Neural progenitor cell (in vitro differentiated cells): ENCODE data around the gene SPSB2. TPM values are rescaled to one million over a fixed set of nuclear protein-coding genes. Genes with fewer than 3 reads are reported as not detected.
A peak's percentile ranks its signal among the peaks of the same experiment; 100 is the strongest.
"Not testable (repeated sequence)": the region's sequence is repeated elsewhere in the genome, so short reads cannot be mapped to it uniquely, and the experiment has no call there.

Source experiments
- DNase-seq: peaks from one replicate; pipeline ENCODE4 v3.0.0-alpha.2; 2016; ENCODE audit warnings: low spot score
- H2AFZ ChIP-seq: fragments of 200-600 bp; sonication (generic); replicated peaks from 2 replicates; pipeline ENCODE4 v1.6.1; 2016; ENCODE audit warnings: antibody characterized with exemption
- H3F3A ChIP-seq: fragments of 200-600 bp; sonication (generic); 2 replicates; pipeline ENCODE4 v1.6.1; 2016; ENCODE audit warnings: antibody characterized with exemption, low read depth
- H3K27ac ChIP-seq: fragments of 200-600 bp; sonication (generic); 2 replicates; pipeline ENCODE4 v1.5.1; 2016; ENCODE audit warnings: mild to moderate bottlenecking
- H3K27me3 ChIP-seq: fragments of 200-600 bp; sonication (generic); 2 replicates; pipeline ENCODE4 v1.6.1; 2016; ENCODE audit warnings: mild to moderate bottlenecking, moderate library complexity
- H3K36me3 ChIP-seq: fragments of 200-600 bp; sonication (generic); 2 replicates; pipeline ENCODE4 v1.5.1; 2016
- H3K4me1 ChIP-seq: fragments of 200-600 bp; sonication (generic); 2 replicates; pipeline ENCODE4 v1.6.1; 2016; ENCODE audit warnings: mixed run types
- H3K4me2 ChIP-seq: fragments of 200-600 bp; sonication (generic); 2 replicates; pipeline ENCODE4 v1.6.1; 2016
- H3K4me3 ChIP-seq: fragments of 200-600 bp; sonication (generic); 2 replicates; pipeline ENCODE4 v1.5.1; 2016
- H3K79me2 ChIP-seq: fragments of 200-600 bp; sonication (generic); 2 replicates; pipeline ENCODE4 v1.6.1; 2016; ENCODE audit warnings: low read depth
- H3K9ac ChIP-seq: fragments of 200-600 bp; sonication (generic); 2 replicates; pipeline ENCODE4 v1.6.1; 2016
- H3K9me3 ChIP-seq: fragments of 200-600 bp; sonication (generic); 2 replicates; pipeline ENCODE4 v1.5.1; 2016; ENCODE audit warnings: low read depth
- H4K20me1 ChIP-seq: fragments of 200-600 bp; sonication (generic); 2 replicates; pipeline ENCODE4 v1.6.1; 2016; ENCODE audit warnings: low read depth
- H3K27ac Mint-ChIP-seq: 3 replicates; pipeline ENCODE4 v1.8.0; 2021; ENCODE audit warnings: mixed read lengths
- H3K27me3 Mint-ChIP-seq: 2 replicates; pipeline ENCODE4 v1.8.0; 2022; ENCODE audit warnings: low read depth, mild to moderate bottlenecking, inconsistent platforms, moderate library complexity, mixed read lengths; ENCODE audit not compliant: insufficient read depth
- H3K36me3 Mint-ChIP-seq: 3 replicates; pipeline ENCODE4 v1.8.0; 2021; ENCODE audit warnings: mixed read lengths
- H3K4me1 Mint-ChIP-seq: 3 replicates; pipeline ENCODE4 v1.8.0; 2021; ENCODE audit warnings: mixed read lengths
- H3K4me3 Mint-ChIP-seq: 3 replicates; pipeline ENCODE4 v1.8.0; 2021; ENCODE audit warnings: mild to moderate bottlenecking, moderate library complexity, mixed read lengths
- H3K9me3 Mint-ChIP-seq: 3 replicates; pipeline ENCODE4 v1.8.0; 2020; ENCODE audit warnings: mixed read lengths
- EZH2 ChIP-seq: fragments of 200-600 bp; sonication (generic); IDR thresholded peaks from 2 replicates; pipeline ENCODE4 v1.6.1; 2017; ENCODE audit warnings: antibody characterized with exemption, mild to moderate bottlenecking, moderate library complexity
- EZH2phosphoT487 ChIP-seq: fragments of 200-600 bp; sonication (generic); IDR thresholded peaks from 2 replicates; pipeline ENCODE4 v1.6.1; 2017; ENCODE audit warnings: antibody characterized with exemption
- total RNA-seq: library from RNA; depleted of rRNA; stranded (reverse); fragments of >200 nt; gene quantifications from 2 replicates; pipeline ENCODE4 v1.2.3, GENCODE V29; 2015; ENCODE audit warnings: low replicate concordance
- TF ChIP-seq, protein P1 (sequence below): fragments of 200-600 bp; sonication (generic); IDR thresholded peaks from 2 replicates; pipeline ENCODE4 v1.5.1; 2017; ENCODE audit warnings: antibody characterized with exemption, mild to moderate bottlenecking

SPSB2 gene
- total RNA-seq, 1 donor from 2014 or later, result 0.65 TPM

DNA sequence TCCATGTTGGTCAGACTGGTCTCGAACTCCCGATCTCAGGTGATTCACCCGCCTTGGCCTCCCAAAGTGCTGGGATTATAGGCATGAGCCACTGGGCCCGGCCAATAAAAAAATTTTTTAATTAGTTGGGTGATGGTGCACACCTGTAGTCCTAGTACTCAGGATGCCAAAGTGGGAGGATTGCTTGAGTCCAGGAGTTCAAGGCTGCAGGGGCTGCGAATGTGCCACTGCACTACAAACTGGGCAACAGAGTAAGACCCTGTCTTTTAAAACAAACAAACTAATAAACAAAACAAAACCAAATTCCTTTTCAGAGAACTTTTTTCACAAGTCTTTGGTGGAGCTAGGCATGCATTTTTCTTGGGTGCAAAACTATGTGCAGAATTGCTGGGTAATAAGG, 10.1 kb upstream of the SPSB2 start:
- H3F3A ChIP-seq, result peaks cover 28% of the 10 kb centered on the region
- no peak overlapping the region for H3K9ac ChIP-seq
- H3K27me3 Mint-ChIP-seq, result no peaks in the 10 kb centered on the region
- TF ChIP-seq, protein P1, sequence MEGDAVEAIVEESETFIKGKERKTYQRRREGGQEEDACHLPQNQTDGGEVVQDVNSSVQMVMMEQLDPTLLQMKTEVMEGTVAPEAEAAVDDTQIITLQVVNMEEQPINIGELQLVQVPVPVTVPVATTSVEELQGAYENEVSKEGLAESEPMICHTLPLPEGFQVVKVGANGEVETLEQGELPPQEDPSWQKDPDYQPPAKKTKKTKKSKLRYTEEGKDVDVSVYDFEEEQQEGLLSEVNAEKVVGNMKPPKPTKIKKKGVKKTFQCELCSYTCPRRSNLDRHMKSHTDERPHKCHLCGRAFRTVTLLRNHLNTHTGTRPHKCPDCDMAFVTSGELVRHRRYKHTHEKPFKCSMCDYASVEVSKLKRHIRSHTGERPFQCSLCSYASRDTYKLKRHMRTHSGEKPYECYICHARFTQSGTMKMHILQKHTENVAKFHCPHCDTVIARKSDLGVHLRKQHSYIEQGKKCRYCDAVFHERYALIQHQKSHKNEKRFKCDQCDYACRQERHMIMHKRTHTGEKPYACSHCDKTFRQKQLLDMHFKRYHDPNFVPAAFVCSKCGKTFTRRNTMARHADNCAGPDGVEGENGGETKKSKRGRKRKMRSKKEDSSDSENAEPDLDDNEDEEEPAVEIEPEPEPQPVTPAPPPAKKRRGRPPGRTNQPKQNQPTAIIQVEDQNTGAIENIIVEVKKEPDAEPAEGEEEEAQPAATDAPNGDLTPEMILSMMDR, result no peak
- TF ChIP-seq EZH2 (no peak), EZH2phosphoT487 (no peak)
- H3K27me3 ChIP-seq, result no peaks in the 10 kb centered on the region
- no peak for DNase-seq
- no peaks in the 10 kb centered on the region for H4K20me1 ChIP-seq
- H3K4me1 Mint-ChIP-seq, result peaks cover 13% of the 10 kb centered on the region
- no peak overlapping the region for H3K4me3 ChIP-seq
- no peak overlapping the region for H3K4me2 ChIP-seq
- H2AFZ ChIP-seq, result no peak overlapping the region
- H3K4me1 ChIP-seq, result peaks cover 16% of the 10 kb centered on the region
- H3K36me3 ChIP-seq, result no peaks in the 10 kb centered on the region
- no peaks in the 10 kb centered on the region for H3K9me3 Mint-ChIP-seq
- H3K79me2 ChIP-seq, result no peaks in the 10 kb centered on the region
- H3K4me3 Mint-ChIP-seq, result no peak overlapping the region
- H3K9me3 ChIP-seq, result no peaks in the 10 kb centered on the region
- H3K36me3 Mint-ChIP-seq, result peaks cover 8% of the 10 kb centered on the region
- H3K27ac ChIP-seq, result no peak overlapping the region
- H3K27ac Mint-ChIP-seq, result no peak overlapping the region

DNA sequence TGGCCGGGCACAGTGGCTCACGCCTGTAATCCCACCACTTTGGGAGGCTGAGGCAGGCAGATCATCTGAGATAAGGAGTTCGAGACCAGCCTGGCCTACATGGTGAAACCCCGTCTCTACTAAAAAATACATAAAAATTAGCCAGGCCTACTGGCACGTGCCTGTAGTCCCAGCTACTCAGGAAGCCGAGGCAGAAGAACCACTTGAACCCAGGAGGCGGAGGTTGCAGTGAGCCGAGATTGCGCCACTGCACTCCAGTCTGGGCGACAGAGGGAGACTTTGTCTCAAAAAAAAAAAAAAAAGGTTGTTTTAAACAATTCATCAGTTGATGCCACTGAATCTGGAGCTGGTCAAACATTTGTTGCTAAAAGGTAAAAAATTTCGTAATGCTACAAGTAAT, 6.7 kb upstream of the SPSB2 start:
- peaks cover 11% of the 10 kb centered on the region for H3K36me3 Mint-ChIP-seq
- H3K27ac Mint-ChIP-seq, result not testable (repeated sequence)

DNA sequence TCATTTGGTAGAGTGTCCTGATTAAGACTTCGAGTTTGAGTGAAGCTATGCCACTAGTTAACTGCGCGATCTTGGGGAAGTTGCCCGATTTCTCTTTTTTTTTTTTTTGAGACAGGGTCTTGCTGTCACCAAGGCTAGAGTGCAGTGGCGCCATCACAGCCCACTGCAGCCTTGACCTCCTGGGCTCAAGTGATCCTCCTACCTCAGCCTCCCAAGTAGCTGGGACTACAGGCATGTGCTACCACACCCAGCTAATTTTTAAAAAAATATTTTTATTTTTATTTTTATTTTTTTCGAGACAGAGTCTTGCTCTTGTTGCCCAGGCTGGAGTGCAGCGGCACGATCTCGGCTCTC, 889 bp upstream of the SPSB2 start:
- Mint-ChIP-seq H3K27ac (peak overlapping the region; percentile 23), H3K4me1 (peaks cover 32% of the 10 kb centered on the region), H3K36me3 (peaks cover 27% of the 10 kb centered on the region), H3K4me3 (peak overlapping the region; percentile 88), H3K27me3 (peaks cover 11% of the 10 kb centered on the region)
- peaks cover 11% of the 10 kb centered on the region for H3K4me1 ChIP-seq
- H3K27ac ChIP-seq, H3K9me3 ChIP-seq, DNase-seq, H3K9ac ChIP-seq, H3K9me3 Mint-ChIP-seq, H3K36me3 ChIP-seq, H3K27me3 ChIP-seq: not testable (repeated sequence)
- H3K4me3 ChIP-seq, result peak overlapping the region; percentile 81
- H3K79me2 ChIP-seq, result peaks cover 35% of the 10 kb centered on the region
- H2AFZ ChIP-seq, result peak overlapping the region; percentile 38
- H4K20me1 ChIP-seq, result peaks cover 36% of the 10 kb centered on the region
- H3F3A ChIP-seq, result peaks cover 49% of the 10 kb centered on the region
- H3K4me2 ChIP-seq, result peak overlapping the region; percentile 75

More for the DNA sequence above, 6.7 kb upstream of the SPSB2 start:
- not testable (repeated sequence) for H3K9me3 Mint-ChIP-seq, DNase-seq, H3K9ac ChIP-seq, H3K4me2 ChIP-seq, H3K4me1 ChIP-seq, H4K20me1 ChIP-seq, H3K4me1 Mint-ChIP-seq, H3K4me3 ChIP-seq, H3K4me3 Mint-ChIP-seq, H3K36me3 ChIP-seq, H3K27me3 ChIP-seq, H3K79me2 ChIP-seq, H2AFZ ChIP-seq, H3F3A ChIP-seq, H3K9me3 ChIP-seq, H3K27me3 Mint-ChIP-seq, H3K27ac ChIP-seq

DNA sequence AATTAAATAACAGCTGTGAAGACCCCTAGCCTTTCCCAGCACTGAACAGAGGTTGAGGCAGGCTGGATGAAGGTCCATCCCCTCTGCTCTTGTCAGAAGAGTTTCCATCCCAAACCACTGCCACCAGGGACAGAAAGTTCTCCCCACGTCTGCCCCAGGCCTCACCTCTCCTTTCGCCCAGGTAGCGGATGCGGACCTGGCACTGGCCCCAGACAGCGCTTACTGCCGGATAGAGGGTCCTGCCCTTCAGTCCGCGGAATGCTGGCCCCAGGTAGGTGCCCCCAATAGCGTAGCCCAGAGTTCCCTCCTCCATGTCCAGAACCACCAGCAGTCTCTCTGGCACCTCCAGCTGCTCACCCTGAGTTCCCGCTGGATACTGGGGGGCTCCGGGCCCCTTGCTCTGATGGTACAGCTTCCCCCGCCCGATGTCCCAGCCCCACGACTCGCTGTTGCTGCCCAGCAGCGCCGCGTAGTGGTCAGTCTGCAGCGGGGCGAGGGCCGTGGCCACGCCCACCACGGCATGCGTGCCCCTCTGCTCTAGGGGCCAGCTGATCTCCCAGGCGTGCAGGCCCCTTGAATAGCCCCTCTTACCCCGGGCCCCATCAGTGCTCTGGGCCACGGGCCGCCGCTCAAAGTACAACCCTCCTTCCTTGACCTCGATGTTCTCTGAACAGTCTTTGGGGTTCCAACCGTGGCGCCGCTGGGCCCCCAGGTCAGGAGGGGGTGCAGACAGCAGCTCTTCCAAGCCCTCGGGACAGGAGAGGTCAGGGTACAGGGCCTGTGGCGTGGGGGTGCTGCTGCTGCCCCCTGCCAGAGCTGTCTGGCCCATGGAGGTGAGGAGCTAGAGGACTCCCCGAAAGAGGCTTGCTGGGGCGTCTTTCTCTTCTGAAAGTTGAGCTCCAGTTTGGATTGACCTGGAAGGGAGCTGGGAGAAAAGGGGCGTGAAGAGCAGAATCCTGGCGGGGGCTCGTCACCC, 742 bp downstream of the SPSB2 start:
- H3K27ac ChIP-seq, result peak overlapping the region; percentile 46
- H3K36me3 Mint-ChIP-seq, result peaks cover 29% of the 10 kb centered on the region
- peaks cover 51% of the 10 kb centered on the region for H4K20me1 ChIP-seq

More for the DNA sequence above, 742 bp downstream of the SPSB2 start:
- no peak overlapping the region for H2AFZ ChIP-seq
- H3K4me1 Mint-ChIP-seq, result peaks cover 39% of the 10 kb centered on the region
- TF ChIP-seq, protein P1, result peak; percentile 93
- TF ChIP-seq EZH2phosphoT487, result no peak
- peak overlapping the region; percentile 62 for H3K9ac ChIP-seq
- no peaks in the 10 kb centered on the region for H3K9me3 ChIP-seq
- peak overlapping the region; percentile 91 for H3K4me3 Mint-ChIP-seq
- H3K9me3 Mint-ChIP-seq, result no peaks in the 10 kb centered on the region
- H3K27me3 Mint-ChIP-seq, result peaks cover 17% of the 10 kb centered on the region
- no peak overlapping the region for H3K27ac Mint-ChIP-seq
- peak overlapping the region; percentile 99 for H3K4me2 ChIP-seq
- H3K27me3 ChIP-seq, result no peaks in the 10 kb centered on the region
- peak overlapping the region; percentile 81 for H3K4me3 ChIP-seq
- peaks cover 51% of the 10 kb centered on the region for H3K79me2 ChIP-seq
- DNase-seq, result peak; percentile 95
- peaks cover 63% of the 10 kb centered on the region for H3F3A ChIP-seq
- no peaks in the 10 kb centered on the region for H3K36me3 ChIP-seq
- peaks cover 13% of the 10 kb centered on the region for H3K4me1 ChIP-seq
